ENCODE measurements around the gene AHSG. TPM values are rescaled to one million over a fixed set of nuclear protein-coding genes. Genes with fewer than 3 reads are reported as not detected.
A peak's percentile ranks its signal among the peaks of the same experiment; 100 is the strongest.

The AHSG gene
- total RNA-seq, 1 donor from 2014 or later, result 0.30 TPM

- no peak for TF ChIP-seq CTCF (conservative IDR thresholded peaks at IDR 0.05)
- no peak overlapping the region for H3K27ac Mint-ChIP-seq (ENCODE audit: unreplicated experiment)
- peaks cover 6% of the 10 kb centered on the region for H3K4me1 Mint-ChIP-seq
- no peak for DNase-seq (ENCODE audit: low read depth, low spot score)
- H3K4me3 Mint-ChIP-seq, result no peak overlapping the region
- no peaks in the 10 kb centered on the region for H3K9me3 Mint-ChIP-seq
- H3K36me3 Mint-ChIP-seq (ENCODE audit: low read depth), result no peaks in the 10 kb centered on the region
- H3K27me3 Mint-ChIP-seq (ENCODE audit: low read depth), result peaks cover 15% of the 10 kb centered on the region
Observed at GRCh38 chr3:186635532-186635931, 22.7 kb downstream of the AHSG start.

GRCh38 chr3:186636536-186636935 lies 23.7 kb downstream of the AHSG start:
- Mint-ChIP-seq H3K4me1 (peaks cover 8% of the 10 kb centered on the region), H3K27me3 (ENCODE audit: low read depth) (peaks cover 13% of the 10 kb centered on the region), H3K36me3 (ENCODE audit: low read depth) (no peaks in the 10 kb centered on the region), H3K9me3 (no peaks in the 10 kb centered on the region), H3K4me3 (no peak overlapping the region), H3K27ac (ENCODE audit: unreplicated experiment) (no peak overlapping the region)
- no peak for DNase-seq (ENCODE audit: low read depth, low spot score)
- TF ChIP-seq CTCF (conservative IDR thresholded peaks at IDR 0.05), result no peak

GRCh38 chr3:186637686-186638085 lies 24.8 kb downstream of the AHSG start:
- peaks cover 13% of the 10 kb centered on the region for H3K27me3 Mint-ChIP-seq (ENCODE audit: low read depth)
- H3K27ac Mint-ChIP-seq (ENCODE audit: unreplicated experiment), result no peak overlapping the region
- H3K36me3 Mint-ChIP-seq (ENCODE audit: low read depth), result no peaks in the 10 kb centered on the region
- no peak for DNase-seq (ENCODE audit: low read depth, low spot score)
- H3K9me3 Mint-ChIP-seq, result no peaks in the 10 kb centered on the region
- H3K4me1 Mint-ChIP-seq, result peaks cover 8% of the 10 kb centered on the region
- H3K4me3 Mint-ChIP-seq, result no peak overlapping the region
- no peak for TF ChIP-seq CTCF (conservative IDR thresholded peaks at IDR 0.05)

GRCh38 chr3:186638259-186638658 lies 25.4 kb downstream of the AHSG start:
- Mint-ChIP-seq H3K4me3 (no peak overlapping the region), H3K36me3 (ENCODE audit: low read depth) (no peaks in the 10 kb centered on the region), H3K4me1 (peaks cover 8% of the 10 kb centered on the region), H3K27ac (ENCODE audit: unreplicated experiment) (no peak overlapping the region), H3K27me3 (ENCODE audit: low read depth) (peaks cover 15% of the 10 kb centered on the region), H3K9me3 (no peaks in the 10 kb centered on the region)
- TF ChIP-seq CTCF (conservative IDR thresholded peaks at IDR 0.05), result no peak
- no peak for DNase-seq (ENCODE audit: low read depth, low spot score)

- peaks cover 15% of the 10 kb centered on the region for H3K27me3 Mint-ChIP-seq (ENCODE audit: low read depth)
- TF ChIP-seq CTCF (conservative IDR thresholded peaks at IDR 0.05), result no peak
- H3K36me3 Mint-ChIP-seq (ENCODE audit: low read depth), result no peaks in the 10 kb centered on the region
- H3K9me3 Mint-ChIP-seq, result no peaks in the 10 kb centered on the region
- DNase-seq (ENCODE audit: low read depth, low spot score), result no peak
- peaks cover 8% of the 10 kb centered on the region for H3K4me1 Mint-ChIP-seq
- peak within 1 kb of the TSS; percentile 1 for H3K27ac Mint-ChIP-seq (ENCODE audit: unreplicated experiment)
- H3K4me3 Mint-ChIP-seq, result no peak within 1 kb of the TSS
Observed at GRCh38 chr3:186639778-186640472, 27.1 kb downstream of the AHSG start, which contains the start of gene FETUB. Gene FETUB (plus strand): TSS chr3:186640399. CDS start chr3:186640461, 62 bp downstream.

All from neural crest cell (in vitro differentiated cells).